Measurements from ENCODE around the gene CRAMP1.

The CRAMP1 gene

DNA sequence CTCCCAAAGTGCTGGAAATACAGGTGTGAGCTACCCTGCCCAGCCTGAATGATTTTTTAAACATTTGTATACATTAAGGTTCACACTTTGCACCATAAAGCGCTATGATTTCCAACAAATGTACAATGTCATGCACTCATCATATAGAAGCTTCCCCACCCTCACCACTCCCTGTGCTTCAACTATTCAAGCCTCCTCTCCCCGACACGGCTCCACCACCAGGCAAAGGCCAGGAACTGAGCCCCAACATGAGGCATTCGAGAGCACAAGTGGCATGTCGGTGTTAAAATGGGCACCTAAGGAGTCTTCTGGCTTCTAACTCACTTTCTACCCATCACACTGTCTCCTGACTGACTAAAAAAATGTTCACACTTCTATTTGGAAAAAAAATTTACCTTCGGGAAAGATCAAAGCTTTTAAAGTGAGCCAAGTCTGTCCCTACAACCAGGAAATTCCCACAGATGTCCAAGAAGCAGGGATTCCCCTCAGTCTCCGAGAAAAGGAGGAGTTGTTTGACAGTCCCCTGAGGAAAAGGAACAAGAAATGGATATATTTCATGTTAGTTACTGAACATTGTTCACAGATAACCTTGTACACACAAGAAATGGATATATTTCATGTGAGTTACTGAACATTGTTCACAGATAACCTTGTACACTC is 41.0 kb upstream of the CRAMP1 start:
- TF ChIP-seq CTCF (IDR thresholded peaks at IDR 0.05; ENCODE audit: insufficient read depth, low read length, missing control alignments): no peak
- CTCF ChIA-PET: no interaction called here
- POLR2A ChIA-PET: no interaction called here
- no peak overlapping the region for H3K4me3 ChIP-seq (ENCODE audit: low read depth, low read length)
- no peak for DNase-seq (ENCODE audit: low read depth, low spot score)

DNA sequence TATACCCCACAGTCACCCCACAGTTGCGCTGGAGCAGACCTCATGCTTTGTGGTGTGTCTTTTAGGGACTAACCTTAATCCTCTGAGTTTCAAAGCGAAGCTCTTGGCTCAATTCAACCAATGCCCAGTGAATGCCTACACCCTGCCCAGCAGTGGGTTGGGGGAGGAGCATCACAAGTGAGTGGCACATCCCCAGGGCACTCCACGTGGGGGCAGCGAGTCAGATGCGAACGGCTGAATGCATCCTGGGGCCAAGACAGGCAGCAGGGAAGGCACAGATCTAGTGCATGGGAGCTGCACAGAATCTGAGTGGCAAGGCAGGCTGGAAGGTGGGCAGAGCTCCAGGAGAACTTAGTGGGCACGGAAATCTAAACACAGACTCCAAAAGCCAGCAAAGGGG is 39.5 kb upstream of the CRAMP1 start:
- POLR2A ChIA-PET: no interaction called here
- CTCF ChIA-PET: no interaction called here
- no peak for DNase-seq (ENCODE audit: low read depth, low spot score)
- no peak overlapping the region for H3K4me3 ChIP-seq (ENCODE audit: low read depth, low read length)
- no peak for TF ChIP-seq CTCF (IDR thresholded peaks at IDR 0.05; ENCODE audit: insufficient read depth, low read length, missing control alignments)

DNA sequence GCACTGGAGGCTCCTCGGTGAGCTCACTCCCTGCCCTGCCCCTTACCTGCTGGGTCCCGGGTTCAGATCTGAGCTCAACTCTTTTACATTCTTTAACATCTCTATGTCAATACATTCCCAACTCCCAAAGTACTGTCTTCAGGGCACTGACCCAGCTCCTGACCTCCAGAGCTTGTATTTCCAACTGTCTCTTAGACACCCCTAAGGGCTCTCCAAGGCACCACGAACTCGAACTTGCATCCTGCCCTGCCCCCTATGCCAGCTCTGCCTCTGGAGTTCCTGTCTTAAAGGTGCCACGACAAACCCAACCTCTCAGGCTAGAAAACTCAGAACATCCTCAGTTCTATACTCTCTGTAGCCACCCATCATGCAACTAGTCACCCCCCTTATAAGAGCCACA is 38.9 kb upstream of the CRAMP1 start:
- ChIA-PET POLR2A (no interaction called here), CTCF (no interaction called here)
- TF ChIP-seq CTCF (IDR thresholded peaks at IDR 0.05; ENCODE audit: insufficient read depth, low read length, missing control alignments): no peak
- H3K4me3 ChIP-seq (ENCODE audit: low read depth, low read length): no peak overlapping the region
- DNase-seq (ENCODE audit: low read depth, low spot score): no peak

- ChIA-PET POLR2A (no interaction called here), CTCF (no interaction called here)
- DNase-seq (ENCODE audit: low read depth, low spot score): no peak
- no peak for TF ChIP-seq CTCF (IDR thresholded peaks at IDR 0.05; ENCODE audit: insufficient read depth, low read length, missing control alignments)
- no peak overlapping the region for H3K4me3 ChIP-seq (ENCODE audit: low read depth, low read length)
These were observed 36.6 kb upstream of the CRAMP1 start for GRCh38 chr16:1575578-1575977.

DNA sequence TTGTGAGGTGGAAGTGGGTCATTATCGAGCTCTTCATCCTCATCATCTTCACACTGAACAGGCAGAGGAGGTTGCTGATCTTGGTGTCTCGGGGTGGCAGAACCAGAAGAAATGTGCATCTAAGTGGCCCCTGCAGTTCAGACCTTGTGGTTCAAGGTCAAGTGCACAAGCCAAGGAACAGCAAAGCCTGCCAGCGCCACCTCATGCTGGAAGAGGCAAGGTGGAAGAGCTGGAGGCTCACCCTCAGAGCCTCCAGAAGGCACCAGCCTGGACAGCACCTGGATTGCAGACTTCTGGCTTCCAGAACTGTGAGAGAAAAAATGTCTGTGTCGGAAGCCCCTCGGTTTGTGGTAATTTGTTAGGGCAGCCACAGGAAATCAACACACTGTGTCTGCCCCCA is 32.9 kb upstream of the CRAMP1 start:
- H3K4me3 ChIP-seq (ENCODE audit: low read depth, low read length): no peak overlapping the region
- ChIA-PET POLR2A (no interaction called here), CTCF (no interaction called here)
- no peak for TF ChIP-seq CTCF (IDR thresholded peaks at IDR 0.05; ENCODE audit: insufficient read depth, low read length, missing control alignments)
- no peak for DNase-seq (ENCODE audit: low read depth, low spot score)

DNA sequence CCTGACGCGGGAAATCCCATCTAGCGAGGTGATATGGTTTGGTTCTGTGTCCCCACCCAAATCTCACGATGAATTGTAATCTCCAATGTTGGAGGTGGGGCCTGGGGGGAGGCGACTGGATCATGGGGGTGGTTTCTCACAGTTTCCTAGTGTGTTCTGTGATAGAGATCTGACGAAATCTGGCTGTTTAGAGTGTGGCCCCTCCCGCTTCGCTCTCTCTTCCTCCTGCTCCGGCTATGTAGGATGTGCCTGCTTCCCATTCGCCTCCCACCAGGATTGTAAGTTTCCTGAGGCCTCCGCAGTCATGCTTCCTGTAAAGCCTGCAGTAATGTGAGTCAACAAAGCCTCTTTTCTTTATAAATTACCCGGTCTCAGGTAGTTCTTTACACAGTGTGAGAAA is 31.9 kb upstream of the CRAMP1 start:
- no peak for DNase-seq (ENCODE audit: low read depth, low spot score)
- no peak overlapping the region for H3K4me3 ChIP-seq (ENCODE audit: low read depth, low read length)
- CTCF ChIA-PET: no interaction called here
- POLR2A ChIA-PET: no interaction called here
- TF ChIP-seq CTCF (IDR thresholded peaks at IDR 0.05; ENCODE audit: insufficient read depth, low read length, missing control alignments): no peak

All from AG04449 (cell line).